HepG2 (cell line): ENCODE results near the gene ING5. TPM values are rescaled to one million over a fixed set of nuclear protein-coding genes. Genes with fewer than 3 reads are reported as not detected.

Experiments
- ASH2L ChIP-seq: fragments of 300-600, 200-600 bp; sonication (generic); IDR thresholded peaks from 2 replicates; pipeline ENCODE4 v1.7.0; 2017; ENCODE audit warnings: low read depth, mild to moderate bottlenecking, moderate library complexity, mixed read lengths, low read length; ENCODE audit not compliant: insufficient read length
- CCDC6 ChIP-seq: sonication (generic); formaldehyde crosslinking; IDR thresholded peaks from 2 replicates; pipeline ENCODE4 v1.8.1; 2022; ENCODE audit warnings: mild to moderate bottlenecking, missing genetic modification reagents, moderate library complexity
- EED ChIP-seq: sonication (generic); formaldehyde crosslinking; IDR thresholded peaks from 2 replicates; pipeline ENCODE4 v1.5.0; 2020; ENCODE audit warnings: mild to moderate bottlenecking, missing genetic modification reagents
- GTF3A ChIP-seq: sonication (generic); formaldehyde crosslinking; conservative IDR thresholded peaks from 2 replicates; pipeline ENCODE4 v1.4.0; 2020; ENCODE audit warnings: mild to moderate bottlenecking, missing genetic modification reagents
- GZF1 ChIP-seq: sonication (generic); formaldehyde crosslinking; IDR thresholded peaks from 2 replicates; pipeline ENCODE4 v1.5.1; 2020; ENCODE audit warnings: mild to moderate bottlenecking, missing genetic modification reagents
- IRF2 ChIP-seq: IDR thresholded peaks from 2 replicates; pipeline ENCODE4 v1.6.1; 2018; ENCODE audit warnings: missing genetic modification reagents, missing compliant biosample characterization
- MYC ChIP-seq: sonication (generic); formaldehyde crosslinking; IDR thresholded peaks from 2 replicates; pipeline ENCODE4 v1.9.0; 2021; ENCODE audit warnings: missing genetic modification reagents, borderline replicate concordance
- NRL ChIP-seq: sonication (generic); formaldehyde crosslinking; IDR thresholded peaks from 2 replicates; pipeline ENCODE4 v1.5.0; 2020; ENCODE audit warnings: missing genetic modification reagents, mild to moderate bottlenecking, moderate library complexity, borderline replicate concordance
- POLR2G ChIP-seq: fragments of 200-400 bp; formaldehyde crosslinking; IDR thresholded peaks from 2 replicates; pipeline ENCODE4 v1.6.1; 2018; ENCODE audit warnings: mild to moderate bottlenecking, low read depth, low read length, moderate library complexity
- PTBP1 ChIP-seq: fragments of 200-400 bp; formaldehyde crosslinking; IDR thresholded peaks from 2 replicates; pipeline ENCODE4 v1.6.1; 2018; ENCODE audit warnings: low read length, low read depth; ENCODE audit not compliant: poor library complexity, severe bottlenecking
- RNF2 ChIP-seq: fragments of 450-650 bp; conservative IDR thresholded peaks from 2 replicates; pipeline ENCODE4 v1.6.1; 2016; ENCODE audit warnings: low read depth
- SP1 ChIP-seq, 2 experiments: fragments of 450-650 bp in 1 of 2; sonication (generic) in 1 of 2; formaldehyde crosslinking in 1 of 2; IDR thresholded peaks; 2 replicates each; pipeline versions ENCODE4 v1.4.0 to v1.6.1; 2016 to 2020; ENCODE audit warnings: missing genetic modification reagents in 1 of 2
- TARDBP ChIP-seq: sonication (generic); formaldehyde crosslinking; IDR thresholded peaks from 2 replicates; pipeline ENCODE4 v1.8.0; 2022; ENCODE audit warnings: mild to moderate bottlenecking, missing genetic modification reagents
- ZBTB7B ChIP-seq: sonication (generic); formaldehyde crosslinking; IDR thresholded peaks from 2 replicates; pipeline ENCODE4 v1.4.0; 2020; ENCODE audit warnings: missing genetic modification reagents
- ZNF292 ChIP-seq: sonication (generic); formaldehyde crosslinking; IDR thresholded peaks from 2 replicates; pipeline ENCODE4 v1.8.1; 2022; ENCODE audit warnings: mild to moderate bottlenecking, low read depth, missing genetic modification reagents, borderline replicate concordance
- polyA plus RNA-seq, 8 experiments: library from polyadenylated mRNA; depleted of rRNA in 3 of 8; stranded (reverse) in 7 of 8; unstranded in 1 of 8; fragments of >200 nt; fragmentation: Illumina TruSeq in 4 of 8; extraction: Trizol in 4 of 8; gene quantifications; 2 replicates each; pipeline versions ENCODE4 v1.2.1 to v1.2.3, GENCODE V29; 2011 to 2016; ENCODE audit warnings: low read depth in 4 of 8, missing spikeins in 1 of 8, mixed read lengths in 1 of 8; ENCODE audit not compliant: insufficient read depth in 1 of 8
- total RNA-seq, 5 experiments: library from RNA; depleted of rRNA; stranded (reverse); fragments of >200 nt; fragmentation: Illumina TruSeq; extraction: Trizol; gene quantifications; 2 replicates each; pipeline ENCODE4 v1.2.3, GENCODE V29; 2016; ENCODE audit warnings: low read depth in 1 of 5
- TF ChIP-seq, protein P1 (sequence below): sonication (generic); formaldehyde crosslinking; IDR thresholded peaks from 2 replicates; pipeline ENCODE4 v1.8.0; 2022; ENCODE audit warnings: missing genetic modification reagents, low read depth, mild to moderate bottlenecking, borderline replicate concordance
- TF ChIP-seq, protein P2 (sequence below): sonication (generic); formaldehyde crosslinking; IDR thresholded peaks from 2 replicates; pipeline ENCODE4 v1.8.1; 2023; ENCODE audit warnings: missing genetic modification reagents, inconsistent platforms, borderline replicate concordance
- TF ChIP-seq, protein P3 (sequence below): sonication (generic); IDR thresholded peaks from 2 replicates; pipeline ENCODE4 v1.6.1; 2016; ENCODE audit warnings: low read depth, borderline replicate concordance
- TF ChIP-seq, protein P4 (sequence below): IDR thresholded peaks from 2 replicates; pipeline ENCODE4 v1.6.1; 2016; ENCODE audit warnings: low read depth, control low read depth
- TF ChIP-seq, protein P5 (sequence below): sonication (generic); formaldehyde crosslinking; IDR thresholded peaks from 2 replicates; pipeline ENCODE4 v1.4.0; 2020; ENCODE audit warnings: missing genetic modification reagents, borderline replicate concordance

Gene ING5
- total and polyA plus RNA-seq, 2 of the 13 experiments (the other 11 are each of a cell fraction or from before 2014, with no cell fraction given): 61.9 to 71.9 TPM

DNA sequence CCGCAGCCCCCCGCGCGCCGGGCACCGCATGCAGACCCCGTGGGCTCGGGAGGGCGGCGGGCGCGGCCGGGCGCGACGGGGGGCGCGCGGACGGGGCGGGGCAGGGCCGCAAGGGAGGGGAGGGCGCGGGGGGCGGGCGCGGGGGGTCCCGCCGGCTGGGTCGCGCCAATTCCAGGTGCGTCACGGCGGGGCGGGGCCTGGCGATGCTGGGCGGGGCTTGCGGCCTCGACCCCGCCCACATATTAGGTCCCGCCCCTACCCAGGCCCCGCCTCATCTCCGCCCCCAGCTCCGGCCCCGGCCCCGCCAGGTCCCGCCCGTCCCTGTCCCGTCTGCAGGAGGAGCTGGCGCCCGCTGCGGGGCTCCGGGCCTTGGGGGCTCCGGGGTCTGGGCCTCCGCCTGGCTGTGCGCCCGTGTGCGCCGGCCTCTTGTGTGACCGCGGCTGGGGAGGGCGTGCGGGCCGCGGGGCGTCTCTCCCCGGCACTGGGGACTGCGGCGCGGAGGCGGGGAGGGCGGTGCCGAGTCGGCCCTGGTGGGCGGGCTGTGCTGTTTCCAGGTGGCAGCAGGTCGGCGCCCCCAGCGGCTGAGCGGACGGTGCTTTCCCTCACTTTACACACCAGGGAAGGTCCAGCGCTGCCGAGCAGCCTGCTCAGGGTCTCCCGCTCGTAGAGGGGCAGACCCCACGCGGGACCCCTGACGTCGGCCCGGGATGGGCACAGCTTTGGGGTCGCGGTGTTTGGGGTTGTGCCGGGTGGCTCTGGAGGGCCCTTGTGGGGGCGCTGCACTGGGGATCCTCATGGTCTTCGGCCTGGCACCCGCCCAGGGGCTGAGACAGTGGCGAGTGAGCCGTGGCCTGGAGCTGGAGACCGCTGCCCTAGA, 554 bp downstream of the ING5 start (continued):
- TF ChIP-seq, protein P1, sequence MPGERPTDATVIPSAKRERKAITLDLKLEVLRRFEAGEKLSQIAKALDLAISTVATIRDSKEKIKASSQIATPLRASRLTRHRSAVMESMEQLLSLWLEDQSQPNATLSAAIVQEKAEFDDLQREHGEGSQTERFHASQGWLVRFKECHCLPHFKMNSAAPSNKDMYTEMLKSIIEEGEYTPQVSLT (CRISPR knock-in tag): no peak
- TF ChIP-seq PTBP1 (peak; percentile 21), NRL (CRISPR knock-in tag) (peak; percentile 45; the same call in 1 of the 2 replicates), RNF2 (0 out of 2 replicates have a peak, but pooled peaks have one; percentile 49), GTF3A (CRISPR knock-in tag) (0 out of 2 replicates have a peak, but pooled peaks have one; percentile 28), ASH2L (no peak), POLR2G (peak; percentile 56; the same call in 1 of the 2 replicates), MYC (peak; percentile 78; the same call in 1 of the 2 replicates), ZNF292 (CRISPR knock-in tag) (peak; percentile 46; the same call in 1 of the 2 replicates), ZBTB7B (peak; percentile 82), EED (CRISPR knock-in tag) (peak; percentile 84), IRF2 (CRISPR knock-in tag) (peak; percentile 51; the same call in 1 of the 2 replicates), TARDBP (CRISPR knock-in tag) (peak; percentile 78), SP1 (IDR thresholded peaks at IDR 0.05) (no peak), SP1 (CRISPR knock-in tag; IDR thresholded peaks at IDR 0.05) (peak; percentile 79), GZF1 (CRISPR knock-in tag) (peak; percentile 68; the same call in 1 of the 2 replicates), CCDC6 (CRISPR knock-in tag) (peak; percentile 71)
- TF ChIP-seq, protein P2, sequence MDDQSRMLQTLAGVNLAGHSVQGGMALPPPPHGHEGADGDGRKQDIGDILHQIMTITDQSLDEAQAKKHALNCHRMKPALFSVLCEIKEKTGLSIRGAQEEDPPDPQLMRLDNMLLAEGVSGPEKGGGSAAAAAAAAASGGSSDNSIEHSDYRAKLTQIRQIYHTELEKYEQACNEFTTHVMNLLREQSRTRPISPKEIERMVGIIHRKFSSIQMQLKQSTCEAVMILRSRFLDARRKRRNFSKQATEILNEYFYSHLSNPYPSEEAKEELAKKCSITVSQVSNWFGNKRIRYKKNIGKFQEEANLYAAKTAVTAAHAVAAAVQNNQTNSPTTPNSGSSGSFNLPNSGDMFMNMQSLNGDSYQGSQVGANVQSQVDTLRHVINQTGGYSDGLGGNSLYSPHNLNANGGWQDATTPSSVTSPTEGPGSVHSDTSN (CRISPR knock-in tag): no peak
- TF ChIP-seq, protein P3, sequence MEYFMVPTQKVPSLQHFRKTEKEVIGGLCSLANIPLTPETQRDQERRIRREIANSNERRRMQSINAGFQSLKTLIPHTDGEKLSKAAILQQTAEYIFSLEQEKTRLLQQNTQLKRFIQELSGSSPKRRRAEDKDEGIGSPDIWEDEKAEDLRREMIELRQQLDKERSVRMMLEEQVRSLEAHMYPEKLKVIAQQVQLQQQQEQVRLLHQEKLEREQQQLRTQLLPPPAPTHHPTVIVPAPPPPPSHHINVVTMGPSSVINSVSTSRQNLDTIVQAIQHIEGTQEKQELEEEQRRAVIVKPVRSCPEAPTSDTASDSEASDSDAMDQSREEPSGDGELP: peak; percentile 84; the same call in 1 of the 2 replicates
- TF ChIP-seq, protein P4, sequence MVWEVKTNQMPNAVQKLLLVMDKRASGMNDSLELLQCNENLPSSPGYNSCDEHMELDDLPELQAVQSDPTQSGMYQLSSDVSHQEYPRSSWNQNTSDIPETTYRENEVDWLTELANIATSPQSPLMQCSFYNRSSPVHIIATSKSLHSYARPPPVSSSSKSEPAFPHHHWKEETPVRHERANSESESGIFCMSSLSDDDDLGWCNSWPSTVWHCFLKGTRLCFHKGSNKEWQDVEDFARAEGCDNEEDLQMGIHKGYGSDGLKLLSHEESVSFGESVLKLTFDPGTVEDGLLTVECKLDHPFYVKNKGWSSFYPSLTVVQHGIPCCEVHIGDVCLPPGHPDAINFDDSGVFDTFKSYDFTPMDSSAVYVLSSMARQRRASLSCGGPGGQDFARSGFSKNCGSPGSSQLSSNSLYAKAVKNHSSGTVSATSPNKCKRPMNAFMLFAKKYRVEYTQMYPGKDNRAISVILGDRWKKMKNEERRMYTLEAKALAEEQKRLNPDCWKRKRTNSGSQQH: peak; percentile 39; the same call in 1 of the 2 replicates
- TF ChIP-seq, protein P5, sequence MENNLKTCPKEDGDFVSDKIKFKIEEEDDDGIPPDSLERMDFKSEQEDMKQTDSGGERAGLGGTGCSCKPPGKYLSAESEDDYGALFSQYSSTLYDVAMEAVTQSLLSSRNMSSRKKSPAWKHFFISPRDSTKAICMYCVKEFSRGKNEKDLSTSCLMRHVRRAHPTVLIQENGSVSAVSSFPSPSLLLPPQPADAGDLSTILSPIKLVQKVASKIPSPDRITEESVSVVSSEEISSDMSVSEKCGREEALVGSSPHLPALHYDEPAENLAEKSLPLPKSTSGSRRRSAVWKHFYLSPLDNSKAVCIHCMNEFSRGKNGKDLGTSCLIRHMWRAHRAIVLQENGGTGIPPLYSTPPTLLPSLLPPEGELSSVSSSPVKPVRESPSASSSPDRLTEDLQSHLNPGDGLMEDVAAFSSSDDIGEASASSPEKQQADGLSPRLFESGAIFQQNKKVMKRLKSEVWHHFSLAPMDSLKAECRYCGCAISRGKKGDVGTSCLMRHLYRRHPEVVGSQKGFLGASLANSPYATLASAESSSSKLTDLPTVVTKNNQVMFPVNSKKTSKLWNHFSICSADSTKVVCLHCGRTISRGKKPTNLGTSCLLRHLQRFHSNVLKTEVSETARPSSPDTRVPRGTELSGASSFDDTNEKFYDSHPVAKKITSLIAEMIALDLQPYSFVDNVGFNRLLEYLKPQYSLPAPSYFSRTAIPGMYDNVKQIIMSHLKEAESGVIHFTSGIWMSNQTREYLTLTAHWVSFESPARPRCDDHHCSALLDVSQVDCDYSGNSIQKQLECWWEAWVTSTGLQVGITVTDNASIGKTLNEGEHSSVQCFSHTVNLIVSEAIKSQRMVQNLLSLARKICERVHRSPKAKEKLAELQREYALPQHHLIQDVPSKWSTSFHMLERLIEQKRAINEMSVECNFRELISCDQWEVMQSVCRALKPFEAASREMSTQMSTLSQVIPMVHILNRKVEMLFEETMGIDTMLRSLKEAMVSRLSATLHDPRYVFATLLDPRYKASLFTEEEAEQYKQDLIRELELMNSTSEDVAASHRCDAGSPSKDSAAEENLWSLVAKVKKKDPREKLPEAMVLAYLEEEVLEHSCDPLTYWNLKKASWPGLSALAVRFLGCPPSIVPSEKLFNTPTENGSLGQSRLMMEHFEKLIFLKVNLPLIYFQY (CRISPR knock-in tag): 0 out of 2 replicates have a peak, but pooled peaks have one; percentile 20
